K562 (cell line): ENCODE measurements around the gene IKZF3. TPM values are rescaled to one million over a fixed set of nuclear protein-coding genes. Genes with fewer than 3 reads are reported as not detected.
A peak's percentile ranks its signal among the peaks of the same experiment; 100 is the strongest.

Experiments used
- BRCA1 ChIP-seq, 2 experiments: fragments of 450-650 bp in 1 of 2; sonication (generic) in 1 of 2; formaldehyde crosslinking in 1 of 2; IDR thresholded peaks; 2 replicates each; pipeline versions ENCODE4 v1.5.0 to v1.6.1; 2017 to 2020; ENCODE audit warnings: mild to moderate bottlenecking in 1 of 2, missing genetic modification reagents in 1 of 2
- CBFB ChIP-seq: sonication (generic); formaldehyde crosslinking; IDR thresholded peaks from 2 replicates; pipeline ENCODE4 v1.4.0; 2020; ENCODE audit warnings: mild to moderate bottlenecking, missing genetic modification reagents
- CBX2 ChIP-seq: fragments of 200-600 bp; sonication (generic); IDR thresholded peaks from one replicate; pipeline ENCODE4 v1.6.1; 2012; ENCODE audit warnings: mild to moderate bottlenecking, low read length, inconsistent platforms; ENCODE audit not compliant: insufficient read depth, poor library complexity, severe bottlenecking
- EHMT2 ChIP-seq: fragments of 450-650 bp; IDR thresholded peaks from 2 replicates; pipeline ENCODE4 v1.6.1; 2018; ENCODE audit warnings: antibody characterized with exemption
- HDAC6 ChIP-seq: IDR thresholded peaks from 2 replicates; pipeline ENCODE4 v1.6.1; 2012; ENCODE audit warnings: low read depth, mild to moderate bottlenecking, control low read depth, inconsistent platforms, low read length, moderate library complexity
- PML ChIP-seq: IDR thresholded peaks from 2 replicates; pipeline ENCODE4 v1.6.1; 2012; ENCODE audit warnings: low read length, inconsistent platforms
- POLR2B ChIP-seq: fragments of 450-650 bp; IDR thresholded peaks from 2 replicates; pipeline ENCODE4 v1.6.1; 2018; ENCODE audit warnings: low read depth; ENCODE audit not compliant: partially characterized antibody
- SAFB2 ChIP-seq: fragments of 200-400 bp; formaldehyde crosslinking; IDR thresholded peaks from 2 replicates; pipeline ENCODE4 v1.6.1; 2018; ENCODE audit warnings: borderline replicate concordance, low read length, low read depth, moderate library complexity; ENCODE audit not compliant: severe bottlenecking
- SMARCC2 ChIP-seq: fragments of 450-650 bp; IDR thresholded peaks from 2 replicates; pipeline ENCODE4 v1.6.1; 2017; ENCODE audit warnings: antibody characterized with exemption, moderate library complexity, mild to moderate bottlenecking, low read depth
- SREBF1 ChIP-seq: fragments of 150-350 bp; IDR thresholded peaks from 2 replicates; pipeline ENCODE4 v1.6.1; 2014; ENCODE audit warnings: antibody characterized with exemption, low read depth, low read length, borderline replicate concordance
- STAT5B ChIP-seq: fragments of 250-450 bp; sonication (Bioruptor Pico); IDR thresholded peaks from 2 replicates; pipeline ENCODE4 v1.8.0; 2021; ENCODE audit warnings: mild to moderate bottlenecking, inconsistent platforms
- TAF1 ChIP-seq: IDR thresholded peaks from 2 replicates; pipeline ENCODE4 v1.6.1; 2011; ENCODE audit warnings: mild to moderate bottlenecking, low read length, moderate library complexity; ENCODE audit not compliant: insufficient read depth, control insufficient read depth, severe bottlenecking; ENCODE audit errors: extremely low read depth
- XRCC4 ChIP-seq: IDR thresholded peaks from one replicate; pipeline ENCODE4 v1.6.1; 2011; ENCODE audit not compliant: insufficient read depth, insufficient read length; ENCODE audit errors: extremely low read depth
- ZNF239 ChIP-seq: fragments of 250-450 bp; sonication (Bioruptor Pico); IDR thresholded peaks from 2 replicates; pipeline ENCODE4 v1.4.0; 2020; ENCODE audit warnings: mild to moderate bottlenecking
- ZNF583 ChIP-seq: fragments of 250-450 bp; sonication (Bioruptor Pico); IDR thresholded peaks from 2 replicates; pipeline ENCODE4 v1.4.0; 2020
- ZNF780A ChIP-seq: fragments of 250-450 bp; sonication (Bioruptor Pico); IDR thresholded peaks from 2 replicates; pipeline ENCODE4 v1.5.0; 2021; ENCODE audit warnings: mild to moderate bottlenecking
- ZNF79 ChIP-seq: fragments of 250-450 bp; sonication (Bioruptor Pico); IDR thresholded peaks from 2 replicates; pipeline ENCODE4 v1.4.0; 2020; ENCODE audit warnings: low read depth, mild to moderate bottlenecking, moderate library complexity
- polyA plus RNA-seq, 8 experiments: library from polyadenylated mRNA; depleted of rRNA in 4 of 8; stranded (reverse) in 5 of 8; unstranded in 3 of 8; fragments of >200 nt; fragmentation: Nextera tagmentation in 2 of 8; fragmentation: Illumina TruSeq in 1 of 8; extraction: Ambion mirVana in 2 of 8; extraction: Trizol in 1 of 8; gene quantifications; 2 replicates each; pipeline versions ENCODE4 v1.2.1 to v1.2.3, GENCODE V29; 2011 to 2014; ENCODE audit warnings: inconsistent platforms in 1 of 8, missing spikeins in 1 of 8
- total RNA-seq, 7 experiments: library from RNA; depleted of rRNA in 6 of 7; stranded (reverse); fragments of >200 nt in 6 of 7; fragmentation: Illumina TruSeq in 2 of 7; extraction: Trizol in 2 of 7; gene quantifications; 2 replicates each; pipeline versions ENCODE4 v1.2.1 to v1.2.3, GENCODE V29; 2011 to 2021; ENCODE audit warnings: low replicate concordance in 1 of 7
- TF ChIP-seq, protein P1 (sequence below): sonication (generic); formaldehyde crosslinking; IDR thresholded peaks from 2 replicates; pipeline ENCODE4 v1.8.0; 2022; ENCODE audit warnings: missing genetic modification reagents, mild to moderate bottlenecking, moderate library complexity, borderline replicate concordance
- TF ChIP-seq, protein P2 (sequence below), 2 experiments: fragments of 150-350 bp in 1 of 2; IDR thresholded peaks; 2 replicates each; pipeline ENCODE4 v1.6.1; 2012 to 2016; ENCODE audit warnings: low read depth in 2 of 2, low read length in 2 of 2, mild to moderate bottlenecking in 1 of 2, moderate library complexity in 1 of 2
- TF ChIP-seq, protein P3 (sequence below): fragments of 250-450 bp; sonication (Bioruptor Pico); IDR thresholded peaks from 2 replicates; pipeline ENCODE4 v1.8.0; 2021; ENCODE audit warnings: mild to moderate bottlenecking, moderate library complexity

IKZF3 gene
- total and polyA plus RNA-seq, 9 of the 15 experiments (the other 6 are each of a cell fraction or from before 2014, with no cell fraction given) = 0.06 to 1.6 (median 0.62) TPM

DNA sequence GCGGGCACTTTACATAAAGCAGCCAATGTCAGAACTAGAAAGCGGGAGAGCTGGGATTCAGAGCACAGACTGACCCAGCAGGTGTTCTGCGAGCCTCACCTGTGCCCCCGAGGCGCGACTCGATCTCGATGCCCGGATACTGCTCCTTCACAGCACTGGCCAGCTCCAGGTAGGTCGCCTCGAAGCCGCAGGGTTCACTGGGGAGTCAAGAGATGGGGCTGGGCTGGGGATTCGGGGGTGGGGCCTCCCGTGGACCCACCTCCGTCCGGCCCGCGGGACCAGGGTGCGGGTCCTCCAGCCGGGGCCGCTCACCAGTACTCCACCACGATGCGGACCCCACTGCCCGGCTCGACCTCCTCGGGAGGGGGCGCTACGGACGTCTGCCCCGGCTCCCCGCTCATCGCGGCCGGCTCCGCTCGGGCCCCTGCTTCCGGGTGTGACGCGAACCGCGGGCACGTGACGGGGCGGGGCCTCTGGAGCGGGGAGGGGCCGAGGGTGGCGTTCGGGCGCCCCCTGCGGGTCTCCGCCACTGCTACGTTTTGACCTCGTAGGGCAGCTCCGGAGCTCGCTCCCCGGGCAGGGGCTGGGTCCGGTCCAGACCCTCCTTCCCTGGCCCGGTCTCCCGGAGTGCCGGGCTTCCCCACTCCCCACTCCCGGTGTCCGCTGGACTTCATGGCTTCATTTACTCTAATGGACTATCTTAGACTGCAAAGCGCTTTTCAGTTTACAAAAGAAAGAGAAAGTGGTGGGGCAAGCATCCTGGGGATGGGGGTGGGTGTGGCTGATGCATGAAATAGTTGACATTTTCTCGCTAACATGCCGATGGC lies 133.8 kb downstream of the IKZF3 start, which contains the start of gene MIEN1 (continued):
- TF ChIP-seq, protein P1, sequence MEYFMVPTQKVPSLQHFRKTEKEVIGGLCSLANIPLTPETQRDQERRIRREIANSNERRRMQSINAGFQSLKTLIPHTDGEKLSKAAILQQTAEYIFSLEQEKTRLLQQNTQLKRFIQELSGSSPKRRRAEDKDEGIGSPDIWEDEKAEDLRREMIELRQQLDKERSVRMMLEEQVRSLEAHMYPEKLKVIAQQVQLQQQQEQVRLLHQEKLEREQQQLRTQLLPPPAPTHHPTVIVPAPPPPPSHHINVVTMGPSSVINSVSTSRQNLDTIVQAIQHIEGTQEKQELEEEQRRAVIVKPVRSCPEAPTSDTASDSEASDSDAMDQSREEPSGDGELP (CRISPR knock-in tag) = peak; percentile 70
- TF ChIP-seq STAT5B (no peak), ZNF239 (CRISPR knock-in tag) (no peak), SMARCC2 (no peak), SAFB2 (no peak), BRCA1 (IDR thresholded peaks at IDR 0.05) (no peak), BRCA1 (CRISPR knock-in tag; IDR thresholded peaks at IDR 0.05) (no peak), HDAC6 (no peak), XRCC4 (no peak), ZNF780A (no peak), ZNF583 (CRISPR knock-in tag) (no peak), EHMT2 (no peak), CBFB (CRISPR knock-in tag) (no peak), POLR2B (peak; percentile 70), SREBF1 (no peak), ZNF79 (CRISPR knock-in tag) (no peak), PML (peak; percentile 27; the same call in 1 of the 2 replicates), CBX2 (no peak), TAF1 (peak; percentile 72)
- TF ChIP-seq, protein P2, sequence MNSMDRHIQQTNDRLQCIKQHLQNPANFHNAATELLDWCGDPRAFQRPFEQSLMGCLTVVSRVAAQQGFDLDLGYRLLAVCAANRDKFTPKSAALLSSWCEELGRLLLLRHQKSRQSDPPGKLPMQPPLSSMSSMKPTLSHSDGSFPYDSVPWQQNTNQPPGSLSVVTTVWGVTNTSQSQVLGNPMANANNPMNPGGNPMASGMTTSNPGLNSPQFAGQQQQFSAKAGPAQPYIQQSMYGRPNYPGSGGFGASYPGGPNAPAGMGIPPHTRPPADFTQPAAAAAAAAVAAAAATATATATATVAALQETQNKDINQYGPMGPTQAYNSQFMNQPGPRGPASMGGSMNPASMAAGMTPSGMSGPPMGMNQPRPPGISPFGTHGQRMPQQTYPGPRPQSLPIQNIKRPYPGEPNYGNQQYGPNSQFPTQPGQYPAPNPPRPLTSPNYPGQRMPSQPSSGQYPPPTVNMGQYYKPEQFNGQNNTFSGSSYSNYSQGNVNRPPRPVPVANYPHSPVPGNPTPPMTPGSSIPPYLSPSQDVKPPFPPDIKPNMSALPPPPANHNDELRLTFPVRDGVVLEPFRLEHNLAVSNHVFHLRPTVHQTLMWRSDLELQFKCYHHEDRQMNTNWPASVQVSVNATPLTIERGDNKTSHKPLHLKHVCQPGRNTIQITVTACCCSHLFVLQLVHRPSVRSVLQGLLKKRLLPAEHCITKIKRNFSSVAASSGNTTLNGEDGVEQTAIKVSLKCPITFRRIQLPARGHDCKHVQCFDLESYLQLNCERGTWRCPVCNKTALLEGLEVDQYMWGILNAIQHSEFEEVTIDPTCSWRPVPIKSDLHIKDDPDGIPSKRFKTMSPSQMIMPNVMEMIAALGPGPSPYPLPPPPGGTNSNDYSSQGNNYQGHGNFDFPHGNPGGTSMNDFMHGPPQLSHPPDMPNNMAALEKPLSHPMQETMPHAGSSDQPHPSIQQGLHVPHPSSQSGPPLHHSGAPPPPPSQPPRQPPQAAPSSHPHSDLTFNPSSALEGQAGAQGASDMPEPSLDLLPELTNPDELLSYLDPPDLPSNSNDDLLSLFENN (IDR thresholded peaks at IDR 0.05; ENCODE audit: low read depth in 2 of 2, low read length in 2 of 2) = no peak; a peak in 1 of 4 replicates
- TF ChIP-seq, protein P3, sequence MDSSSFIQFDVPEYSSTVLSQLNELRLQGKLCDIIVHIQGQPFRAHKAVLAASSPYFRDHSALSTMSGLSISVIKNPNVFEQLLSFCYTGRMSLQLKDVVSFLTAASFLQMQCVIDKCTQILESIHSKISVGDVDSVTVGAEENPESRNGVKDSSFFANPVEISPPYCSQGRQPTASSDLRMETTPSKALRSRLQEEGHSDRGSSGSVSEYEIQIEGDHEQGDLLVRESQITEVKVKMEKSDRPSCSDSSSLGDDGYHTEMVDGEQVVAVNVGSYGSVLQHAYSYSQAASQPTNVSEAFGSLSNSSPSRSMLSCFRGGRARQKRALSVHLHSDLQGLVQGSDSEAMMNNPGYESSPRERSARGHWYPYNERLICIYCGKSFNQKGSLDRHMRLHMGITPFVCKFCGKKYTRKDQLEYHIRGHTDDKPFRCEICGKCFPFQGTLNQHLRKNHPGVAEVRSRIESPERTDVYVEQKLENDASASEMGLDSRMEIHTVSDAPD (CRISPR knock-in tag) = no peak
